ENCODE data around the gene ANKRD40. TPM values are rescaled to one million over a fixed set of nuclear protein-coding genes. Genes with fewer than 3 reads are reported as not detected.

Gene ANKRD40
- total RNA-seq, 1 experiment from 2014 or later = 72.0 TPM

DNA sequence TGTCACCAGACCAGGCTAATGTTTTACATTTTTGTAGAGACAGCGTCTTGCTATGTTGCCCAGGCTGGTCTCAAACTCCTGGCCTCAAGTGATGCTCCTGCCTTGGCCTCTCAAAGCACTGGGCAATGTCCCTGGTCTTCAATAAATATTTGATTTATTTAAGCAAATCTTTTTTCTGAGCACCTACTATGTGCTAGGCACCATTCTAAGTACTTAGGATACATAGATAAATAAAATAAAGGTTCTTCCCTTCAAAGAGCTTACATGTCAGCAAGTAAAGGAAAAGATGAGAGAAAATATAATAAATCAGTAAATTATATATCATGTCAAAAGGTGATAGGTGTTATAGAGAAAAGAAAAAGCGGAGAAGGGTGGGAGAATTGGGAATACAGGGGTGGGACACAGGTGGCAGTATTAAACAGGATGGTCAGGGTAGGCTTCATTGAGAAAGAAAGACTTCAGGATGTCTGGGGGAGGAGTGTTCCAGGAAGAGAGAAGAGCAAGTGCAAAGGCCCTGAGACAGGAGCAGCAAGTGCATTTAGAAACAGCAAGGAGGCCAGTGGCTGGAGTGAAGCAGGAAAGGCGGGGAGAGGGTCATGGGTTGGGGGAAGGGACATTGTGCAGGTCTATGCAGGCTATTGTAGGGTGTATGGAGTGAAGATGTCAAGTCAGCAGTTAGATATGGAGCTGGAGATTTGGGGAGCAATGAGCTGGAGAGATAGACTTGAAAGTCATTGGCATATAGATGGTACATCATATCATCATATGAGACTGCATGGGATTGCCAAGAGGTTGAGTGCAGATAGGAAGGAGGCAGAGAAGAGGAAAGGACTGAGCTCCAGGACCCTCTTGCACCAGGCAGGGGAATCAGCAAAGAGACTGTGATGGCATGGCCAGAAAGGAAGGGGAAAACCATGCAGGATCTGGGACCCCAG is 61.7 kb downstream of the ANKRD40 start (continued):
- TF ChIP-seq TCF7L2 (IDR thresholded peaks at IDR 0.05; ENCODE audit: borderline replicate concordance, extremely low read depth, insufficient read depth, insufficient read length) = no peak
- TF ChIP-seq POLR2A (IDR thresholded peaks at IDR 0.05; ENCODE audit: borderline replicate concordance, extremely low read depth, insufficient read depth, insufficient read length) = no peak

Other genes starting within 250 kb of the ANKRD40 start
- gene CHAD, start 239.0 kb downstream of the ANKRD40 start, total RNA-seq (2021; ENCODE audit: unreplicated experiment) = not detected
- 82.7 TPM for gene RSAD1, start 229.1 kb downstream of the ANKRD40 start, total RNA-seq (2021; ENCODE audit: unreplicated experiment)
- not detected for gene MYCBPAP, start 199.5 kb downstream of the ANKRD40 start, total RNA-seq (2021; ENCODE audit: unreplicated experiment)
- 17.8 TPM for gene EPN3, start 175.2 kb downstream of the ANKRD40 start, total RNA-seq (2021; ENCODE audit: unreplicated experiment)
- gene SPATA20, start 160.7 kb downstream of the ANKRD40 start, total RNA-seq (2021; ENCODE audit: unreplicated experiment) = 57.5 TPM
- 3.4 TPM for gene CACNA1G, start 147.2 kb downstream of the ANKRD40 start, total RNA-seq (2021; ENCODE audit: unreplicated experiment)
- gene ABCC3, start 73.0 kb downstream of the ANKRD40 start, total RNA-seq (2021; ENCODE audit: unreplicated experiment) = 66.2 TPM
- gene LUC7L3, start 11.7 kb upstream of the ANKRD40 start, total RNA-seq (2021; ENCODE audit: unreplicated experiment) = 184 TPM
- 0.57 TPM for gene ANKRD40CL, start 59.6 kb upstream of the ANKRD40 start, total RNA-seq (2021; ENCODE audit: unreplicated experiment)
- gene WFIKKN2, start 127.7 kb upstream of the ANKRD40 start, total RNA-seq (2021; ENCODE audit: unreplicated experiment) = 0.05 TPM
- gene TOB1, start 158.4 kb upstream of the ANKRD40 start, total RNA-seq (2021; ENCODE audit: unreplicated experiment) = 86.0 TPM